Activated T-cell treated with anti-CD3 and anti-CD28 coated beads, Interleukin-2, amount 50 U/mL, for 48 hours (primary cell): ENCODE results near the gene DRC7.
"Not testable (repeated sequence)": the region's sequence is repeated elsewhere in the genome, so short reads cannot be mapped to it uniquely, and the experiment has no call there.

Experiments used
- DNase-seq, 2 experiments: peaks; one replicate each; pipeline ENCODE4 v3.0.0-alpha.2; 2020

DRC7 gene

DNA sequence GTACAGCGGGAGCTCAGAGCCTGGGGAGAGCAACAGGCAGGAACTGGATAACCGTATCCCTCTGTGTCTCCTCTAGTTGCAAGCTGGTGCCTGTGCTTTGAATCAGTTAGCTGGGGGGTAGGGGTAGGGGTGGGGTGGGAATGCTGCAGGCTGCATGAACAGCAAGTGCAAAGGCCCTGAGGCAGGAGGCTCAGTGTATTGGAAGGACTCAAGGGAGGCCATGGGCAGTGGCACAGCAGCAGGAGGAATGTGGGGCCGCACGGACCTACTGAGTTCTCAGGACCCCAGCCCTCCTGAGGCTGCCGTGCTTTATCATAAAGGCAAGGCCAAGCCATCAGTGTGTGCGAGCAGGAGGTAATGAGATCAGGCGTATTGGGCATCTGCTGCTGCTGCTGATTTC, 44.2 kb downstream of the DRC7 start:
- DNase-seq = no peak

- DNase-seq = no peak
Measured at GRCh38 chr16:57739756-57740422, 45.3 kb downstream of the DRC7 start.

DNA sequence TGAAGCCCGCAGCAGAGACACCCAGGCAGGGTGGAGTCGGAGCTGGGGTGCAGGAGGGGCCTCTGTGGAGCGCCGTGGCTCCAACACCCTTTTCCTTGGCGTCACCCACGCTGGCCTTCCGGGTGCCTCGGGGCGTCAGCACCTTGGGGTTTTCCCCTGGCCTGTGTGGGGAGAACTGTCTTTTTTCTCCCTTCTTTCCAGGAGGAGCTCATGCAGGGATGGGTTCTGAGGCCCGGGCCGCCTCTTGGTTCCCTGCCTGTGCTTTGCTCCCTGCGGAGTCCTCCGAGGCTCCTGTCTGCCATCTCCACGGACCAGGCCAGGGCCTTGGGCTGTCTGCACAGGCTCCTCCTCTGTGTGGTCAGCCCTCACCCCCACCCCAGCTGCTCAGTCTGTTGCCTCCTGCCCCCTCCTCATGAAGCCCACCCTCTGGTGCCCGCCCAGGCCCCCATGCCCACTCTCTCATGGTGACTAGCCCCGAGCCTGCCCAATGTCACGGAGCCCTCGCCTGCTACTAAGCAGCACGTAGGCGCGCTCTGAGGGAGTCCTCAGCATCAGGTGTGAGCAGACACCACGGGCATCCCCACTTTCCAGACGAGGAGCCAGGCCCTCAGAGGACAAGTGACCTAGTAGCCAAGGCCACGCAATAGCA, 45.9 kb downstream of the DRC7 start:
- no peak for DNase-seq

GRCh38 chr16:57741660-57742191, 47.1 kb downstream of the DRC7 start:
- DNase-seq = no peak

DNA sequence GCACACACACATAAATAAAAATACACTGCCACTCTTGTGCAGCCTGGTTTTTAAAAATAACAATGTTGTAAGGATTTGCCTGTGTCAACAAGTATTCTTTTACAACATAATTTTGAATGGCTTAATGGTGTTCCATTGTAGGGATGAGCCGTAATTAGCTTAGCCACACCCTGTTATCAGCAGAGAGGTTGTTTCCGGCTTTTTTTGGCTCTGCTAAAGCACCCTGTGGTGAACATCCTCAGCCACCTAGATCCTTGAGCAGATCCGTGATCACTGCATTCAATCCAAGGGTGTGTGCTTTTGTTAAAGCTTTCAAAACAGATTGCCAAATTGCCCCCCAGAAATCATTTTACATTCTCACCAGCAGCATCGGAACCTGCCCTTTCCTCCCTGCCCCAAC, 47.9 kb downstream of the DRC7 start:
- no peak for DNase-seq

DNA sequence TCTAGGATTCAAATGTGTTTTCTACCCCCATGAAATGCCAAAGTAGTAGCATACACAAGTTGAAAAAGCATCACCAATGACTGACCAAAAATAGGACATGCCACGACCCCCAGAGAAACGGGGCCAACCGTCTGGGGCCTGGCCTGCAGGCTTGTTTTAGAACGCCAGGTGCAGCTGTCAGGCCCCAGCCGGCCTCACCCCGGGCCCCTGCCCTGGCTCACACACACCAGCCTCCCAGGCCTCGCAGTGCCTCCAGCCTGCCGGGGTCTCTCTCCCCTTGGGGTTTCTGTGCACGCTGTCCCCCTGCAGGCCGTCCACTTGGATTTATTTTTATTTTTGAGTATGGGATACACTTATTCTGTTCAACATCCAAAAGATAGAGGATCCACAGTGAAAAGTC, 48.9 kb downstream of the DRC7 start:
- no peak for DNase-seq

- no peak for DNase-seq
Measured at GRCh38 chr16:57743886-57744641, 49.5 kb downstream of the DRC7 start.

DNA sequence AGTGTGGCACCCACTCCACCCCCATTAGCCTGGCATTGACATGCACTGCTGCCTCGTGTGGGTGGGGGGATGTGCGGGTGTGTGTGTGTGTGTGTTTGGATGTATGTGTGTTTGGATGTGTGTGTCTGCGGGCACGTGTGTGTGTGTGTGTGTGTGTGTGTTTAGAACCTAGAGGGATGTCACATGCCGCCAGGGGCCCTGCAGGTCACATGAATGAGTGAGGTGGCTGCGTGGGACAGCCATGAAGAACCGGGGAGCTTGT, 50.0 kb downstream of the DRC7 start:
- no peak for DNase-seq

DNA sequence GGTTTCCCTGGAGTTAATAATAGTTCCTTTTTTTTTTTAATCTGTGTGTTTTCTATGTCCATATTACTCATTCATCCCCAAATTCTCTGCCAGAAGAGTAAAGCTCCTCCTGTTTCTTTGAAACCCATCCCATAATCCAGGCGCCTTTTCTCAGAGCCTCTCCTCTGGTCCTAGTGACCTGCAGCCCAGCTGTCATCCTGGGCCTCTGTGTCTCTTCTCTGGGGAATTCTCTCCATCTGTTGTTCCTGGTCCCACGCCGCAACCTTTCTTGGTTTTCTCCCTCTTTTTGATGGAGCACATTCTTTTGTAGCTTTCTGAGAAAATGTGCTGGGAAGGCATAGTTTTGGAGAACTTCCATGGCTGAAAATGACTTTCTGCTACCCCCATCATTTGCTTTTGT, 51.2 kb downstream of the DRC7 start:
- DNase-seq = no peak

GRCh38 chr16:57746316-57746715, 51.7 kb downstream of the DRC7 start:
- not testable (repeated sequence) for DNase-seq

DNA sequence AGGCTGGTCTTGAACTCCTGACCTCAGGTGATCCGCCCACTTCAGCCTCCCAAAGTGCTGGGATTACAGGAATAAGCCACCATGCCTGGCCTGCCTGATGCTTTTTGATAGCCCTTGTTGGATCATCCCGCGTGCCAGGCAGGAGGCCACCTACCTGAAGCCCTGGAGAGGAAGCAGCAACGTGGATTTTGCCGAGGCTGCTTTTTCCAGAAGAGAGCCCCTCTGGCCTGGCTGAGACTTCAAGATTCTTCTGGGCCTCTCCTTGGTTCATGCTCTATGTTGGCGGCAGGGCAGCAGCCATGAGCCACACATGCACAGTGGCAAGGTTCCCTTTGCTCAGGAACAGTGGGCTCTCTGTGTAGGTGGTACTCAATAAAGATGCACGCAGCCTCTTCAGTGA, 52.5 kb downstream of the DRC7 start:
- DNase-seq = no peak

GRCh38 chr16:57747496-57747895, 52.9 kb downstream of the DRC7 start:
- DNase-seq = no peak

GRCh38 chr16:57747996-57748395, 53.4 kb downstream of the DRC7 start:
- DNase-seq = no peak

GRCh38 chr16:57748596-57748995, 54.0 kb downstream of the DRC7 start:
- DNase-seq = no peak

DNA sequence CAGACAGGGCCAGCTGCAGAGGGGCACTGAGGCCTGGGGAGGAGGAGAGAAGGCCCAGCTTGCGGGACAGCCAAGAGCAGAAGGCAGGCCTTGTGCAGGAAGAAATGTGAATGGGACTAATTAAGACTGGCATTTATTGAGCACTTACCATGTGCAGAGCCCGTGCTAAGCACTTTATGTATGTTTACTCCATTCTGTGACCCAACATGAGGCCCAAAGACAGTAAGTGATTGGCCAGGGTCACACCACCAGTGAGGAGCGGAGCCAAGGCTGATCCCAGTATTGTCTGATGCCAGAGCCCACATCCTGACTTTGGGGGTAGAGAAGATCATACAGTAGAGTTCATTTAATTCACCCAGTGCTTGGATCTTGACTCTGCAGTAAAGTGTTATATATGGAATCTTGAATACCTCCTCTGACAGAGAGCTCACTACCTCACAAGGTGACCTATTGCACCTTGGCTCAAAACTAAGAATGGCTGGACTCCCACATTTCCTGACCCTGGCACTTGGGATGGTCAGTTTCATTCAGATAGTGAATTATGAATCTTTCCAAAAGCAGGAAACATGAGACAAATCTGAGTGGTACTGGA, 54.6 kb downstream of the DRC7 start:
- no peak for DNase-seq

DNA sequence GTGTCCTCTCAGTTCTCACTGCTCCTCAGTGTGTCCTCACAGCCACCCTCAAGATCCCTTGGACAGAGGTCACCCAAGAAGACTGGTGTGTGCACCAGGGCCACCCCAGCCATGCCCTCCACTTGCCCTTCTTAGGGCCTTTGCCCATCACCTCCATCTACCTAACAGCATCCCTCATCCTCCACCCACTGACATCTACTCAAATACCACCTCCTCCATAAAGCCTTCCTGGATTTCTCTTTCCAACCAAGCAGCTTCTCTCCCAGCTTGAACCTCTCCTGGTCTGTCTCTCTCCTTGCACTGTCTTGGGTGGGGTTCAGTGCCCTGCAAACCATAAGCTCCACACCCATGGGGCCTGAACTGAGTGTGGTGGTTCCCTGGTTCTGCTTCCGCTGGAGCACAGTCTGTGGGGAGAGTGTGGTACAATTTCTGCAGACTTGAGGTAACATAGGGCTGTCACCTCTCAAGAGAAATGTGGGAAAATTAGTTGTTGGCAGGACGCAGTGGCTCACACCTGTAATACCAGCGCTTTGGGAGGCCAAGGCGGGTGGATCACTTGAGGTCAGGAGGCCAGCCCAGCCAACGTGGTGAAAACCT, 55.3 kb downstream of the DRC7 start:
- no peak for DNase-seq

- DNase-seq = no peak
Measured at GRCh38 chr16:57750796-57751538, 56.4 kb downstream of the DRC7 start.

DNA sequence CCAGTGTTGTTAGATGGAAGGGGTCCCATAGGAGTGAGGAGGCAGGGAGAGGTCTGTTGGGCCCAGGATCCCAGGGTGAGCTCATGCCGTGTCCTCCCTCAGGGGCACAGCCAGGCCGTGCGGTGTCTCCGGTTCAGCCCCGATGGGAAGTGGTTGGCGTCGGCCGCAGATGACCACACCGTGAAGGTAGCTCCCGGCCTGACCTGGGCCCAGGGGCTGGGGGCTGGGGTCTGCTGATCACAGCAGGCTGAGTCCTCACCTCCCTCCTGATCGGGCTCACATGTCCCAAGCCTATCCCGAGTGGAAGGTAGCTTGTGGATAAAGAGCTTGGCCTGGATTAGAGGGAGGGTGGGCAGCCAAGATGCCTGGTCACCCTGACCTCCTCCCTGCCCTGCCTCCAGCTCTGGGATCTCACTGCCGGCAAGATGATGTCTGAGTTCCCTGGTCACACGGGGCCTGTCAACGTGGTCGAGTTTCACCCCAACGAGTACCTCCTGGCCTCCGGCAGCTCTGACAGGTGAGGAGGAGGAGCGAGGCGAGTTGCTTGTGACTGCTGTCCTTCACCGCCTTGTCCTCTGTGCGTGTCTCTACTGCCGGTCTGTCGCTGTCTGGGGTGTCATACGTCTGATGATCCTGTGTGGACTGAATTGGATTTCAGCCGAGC, 57.1 kb downstream of the DRC7 start:
- no peak for DNase-seq

GRCh38 chr16:57752203-57752580, 57.6 kb downstream of the DRC7 start:
- DNase-seq = no peak

DNA sequence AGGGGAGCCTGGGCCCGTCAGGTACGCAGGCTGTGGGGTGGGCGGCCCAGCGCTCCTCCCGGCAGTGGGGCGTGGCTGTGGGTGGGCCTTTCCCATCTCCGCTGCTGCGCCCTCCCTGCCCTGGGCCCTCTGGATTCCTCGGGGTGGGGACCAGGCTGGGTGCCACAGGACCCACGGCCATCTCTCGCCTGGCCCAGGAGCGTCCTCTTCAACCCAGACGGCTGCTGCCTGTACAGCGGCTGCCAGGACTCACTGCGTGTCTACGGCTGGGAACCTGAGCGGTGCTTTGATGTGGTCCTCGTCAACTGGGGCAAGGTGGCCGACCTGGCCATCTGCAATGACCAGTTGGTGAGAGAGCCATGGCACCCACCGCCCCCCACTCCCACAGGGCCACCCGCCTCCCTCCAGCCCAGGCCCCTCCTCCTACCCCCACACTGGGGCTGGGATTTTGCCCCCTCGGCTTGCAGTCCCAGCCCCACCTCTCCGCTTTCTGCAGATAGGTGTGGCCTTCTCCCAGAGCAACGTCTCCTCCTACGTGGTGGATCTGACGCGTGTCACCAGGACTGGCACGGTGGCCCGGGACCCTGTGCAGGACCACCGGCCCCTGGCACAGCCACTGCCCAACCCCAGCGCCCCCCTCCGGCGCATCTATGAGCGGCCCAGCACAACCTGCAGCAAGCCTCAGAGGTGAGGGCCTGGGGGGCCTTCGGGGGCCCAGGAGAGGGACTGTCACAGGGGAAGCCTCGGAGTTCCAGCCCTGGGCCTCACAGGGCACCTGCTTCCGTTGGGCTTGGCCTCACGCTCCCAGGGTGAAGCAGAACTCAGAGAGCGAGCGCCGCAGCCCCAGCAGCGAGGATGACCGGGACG, 58.2 kb downstream of the DRC7 start:
- no peak for DNase-seq
